HG03103 (cell line): Measurements from ENCODE around the gene PDE2A.

ENCODE experiments used
- ATAC-seq: cut with Tn5 transposase; IDR thresholded peaks from one replicate; pipeline ENCODE4 v1.9.1; 2021; ENCODE audit warnings: low read depth; ENCODE audit not compliant: unreplicated experiment

PDE2A gene

DNA sequence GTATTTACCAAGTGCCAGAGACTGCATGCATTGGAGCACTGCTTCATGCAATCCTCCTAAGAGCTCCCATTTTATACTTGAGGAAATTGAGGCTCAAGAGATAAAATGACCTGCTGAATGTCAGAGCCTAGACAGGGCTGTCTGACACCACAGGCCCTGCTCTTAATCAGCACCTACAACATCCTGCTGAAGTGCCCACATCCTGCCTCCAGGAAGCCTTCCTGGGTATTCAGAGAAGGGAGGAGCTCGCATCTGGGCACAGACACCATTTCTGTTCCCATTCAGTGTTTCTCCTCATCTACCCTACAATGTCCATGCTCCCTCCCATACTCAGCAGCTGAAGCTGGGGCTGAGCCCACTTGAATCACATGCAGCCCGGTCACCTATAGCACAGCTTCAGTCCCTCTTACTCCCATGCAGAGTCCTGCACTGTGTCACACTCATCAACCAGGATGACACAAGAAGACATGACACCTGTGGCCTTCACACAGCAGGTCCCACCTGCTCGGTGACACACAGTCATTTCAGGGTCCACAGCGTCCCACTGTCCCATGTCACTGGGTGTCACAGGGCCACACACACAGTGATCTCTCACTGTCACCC lies 53.1 kb downstream of the PDE2A start:
- ATAC-seq, result no peak

DNA sequence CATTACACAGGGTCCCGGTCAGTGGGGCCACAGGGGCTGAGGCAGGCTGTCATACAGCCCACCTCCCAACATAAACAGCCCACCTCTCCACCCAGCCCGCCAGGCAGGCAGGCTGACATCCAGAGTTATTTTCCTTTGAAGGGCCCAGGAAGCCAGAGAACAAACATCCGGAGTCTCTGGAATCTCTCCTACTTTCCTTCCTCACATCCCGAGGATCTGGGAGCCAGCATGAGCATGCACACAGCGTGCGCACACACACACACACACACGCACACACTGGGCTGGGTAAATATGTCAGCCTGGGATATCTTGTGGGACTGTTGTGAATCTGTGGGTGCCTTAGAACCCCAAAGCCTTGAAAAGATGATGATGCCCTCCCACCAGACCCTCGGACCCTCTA lies 55.4 kb downstream of the PDE2A start:
- ATAC-seq, result no peak

DNA sequence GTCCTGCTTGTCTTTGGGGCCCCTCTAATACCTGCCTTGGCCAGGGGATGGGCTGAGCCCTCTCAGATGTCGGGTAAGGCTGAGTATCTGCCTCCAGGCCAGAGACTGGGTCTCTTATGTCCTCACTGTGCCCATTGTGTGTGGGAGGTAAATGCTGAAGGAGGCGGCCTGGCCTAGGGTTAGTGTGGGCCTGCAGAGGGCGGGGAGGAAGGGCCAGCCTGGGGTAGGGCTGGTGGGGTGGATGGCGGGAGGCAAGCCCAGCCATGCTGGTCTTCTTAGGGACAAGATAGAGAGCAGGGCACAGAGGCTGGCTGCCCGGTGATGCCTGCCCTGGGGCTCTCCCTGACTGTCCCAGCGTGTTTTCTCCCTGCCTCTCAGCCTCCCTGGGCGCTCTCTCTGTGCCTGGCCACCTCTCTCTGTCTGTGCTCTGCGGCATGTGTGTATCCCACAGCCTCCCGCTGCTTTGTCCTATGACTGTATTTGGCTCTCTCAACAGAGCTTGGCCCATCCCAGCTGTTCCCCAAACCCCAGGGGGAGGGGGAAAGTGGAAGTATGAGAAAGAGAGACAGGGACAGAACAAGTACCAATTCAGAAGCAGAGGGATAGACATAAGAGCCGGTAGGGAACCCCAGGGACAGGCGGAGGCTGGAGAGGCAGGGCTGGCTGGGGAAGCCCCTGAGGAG lies 57.0 kb downstream of the PDE2A start:
- ATAC-seq, result no peak

DNA sequence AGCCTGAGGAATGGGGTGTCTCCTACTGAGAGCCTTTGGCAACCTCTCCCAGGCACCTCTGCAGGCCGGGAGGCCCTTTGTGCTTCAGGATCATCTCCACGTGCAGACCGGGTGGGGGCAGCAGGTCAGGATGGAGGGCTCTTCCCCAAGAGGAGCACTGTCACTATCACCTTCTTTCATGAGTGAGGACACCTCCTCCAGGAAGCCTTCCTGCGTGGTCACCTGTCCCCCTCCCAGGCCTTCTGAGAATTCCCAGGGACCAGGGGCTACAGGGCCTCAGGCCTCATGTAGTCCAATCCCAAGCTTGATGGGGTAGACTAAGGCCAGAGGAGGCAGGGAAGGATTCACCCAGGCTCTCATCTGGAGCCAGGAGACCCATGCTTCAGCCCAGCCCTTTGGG lies 57.6 kb downstream of the PDE2A start:
- no peak for ATAC-seq

DNA sequence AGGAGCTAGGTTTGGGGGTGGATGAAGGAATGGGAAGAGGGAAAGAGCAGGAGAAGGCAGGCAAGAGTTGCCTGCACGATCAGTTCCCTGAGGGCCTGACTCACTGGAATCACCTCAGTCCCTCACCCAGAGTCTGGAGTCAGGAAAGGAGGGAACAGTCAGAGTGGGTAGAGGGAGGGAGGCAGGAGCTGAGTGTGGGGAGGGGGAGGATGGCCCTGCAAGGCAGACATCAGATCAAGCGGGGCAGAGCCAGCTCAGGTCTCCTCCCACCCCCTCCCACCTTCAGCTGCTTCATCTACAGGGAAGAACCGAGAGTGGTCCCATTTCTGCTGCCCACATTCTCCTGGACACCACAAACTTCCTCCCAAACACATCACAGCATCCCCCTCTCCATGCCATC lies 58.9 kb downstream of the PDE2A start:
- ATAC-seq, result no peak

DNA sequence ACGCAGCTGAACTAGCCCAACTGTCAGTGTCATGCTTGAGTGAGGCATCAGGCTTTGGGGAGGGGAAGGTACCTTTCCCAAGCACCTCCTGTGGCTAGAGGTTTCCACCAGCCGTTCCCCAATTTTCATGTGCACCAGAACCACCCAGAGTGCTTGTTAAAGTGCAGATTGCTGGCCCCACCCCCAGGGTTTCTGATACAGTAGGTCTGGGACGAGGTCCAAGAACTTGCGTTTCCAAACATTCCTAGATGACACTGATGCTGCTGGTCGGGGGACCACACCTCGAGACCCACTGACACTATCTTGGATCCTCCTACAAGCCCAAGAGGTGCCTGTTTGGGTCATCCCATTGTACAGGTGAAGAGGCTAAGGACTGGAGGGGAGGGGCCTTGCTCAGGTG lies 59.8 kb downstream of the PDE2A start:
- no peak for ATAC-seq

DNA sequence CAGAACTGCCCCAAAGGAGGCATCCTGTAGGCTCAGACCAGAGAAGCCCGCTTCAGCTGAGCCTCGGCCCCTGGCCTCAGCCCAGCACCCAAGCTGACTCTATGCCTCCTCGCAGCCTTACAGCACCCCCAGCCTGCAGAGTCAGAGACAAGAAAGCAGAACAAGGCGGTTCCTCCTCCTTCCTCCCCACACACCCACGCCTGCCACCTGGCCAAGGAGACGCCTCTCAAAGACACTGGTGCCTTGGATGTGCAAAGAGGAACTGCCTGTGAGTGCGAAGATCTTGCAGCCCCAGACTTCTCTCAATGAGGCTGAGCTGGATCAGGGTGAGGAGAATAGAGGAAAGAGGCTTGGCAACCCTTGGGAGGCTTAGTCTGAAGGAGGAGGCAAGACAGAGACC lies 60.2 kb downstream of the PDE2A start:
- ATAC-seq, result no peak

DNA sequence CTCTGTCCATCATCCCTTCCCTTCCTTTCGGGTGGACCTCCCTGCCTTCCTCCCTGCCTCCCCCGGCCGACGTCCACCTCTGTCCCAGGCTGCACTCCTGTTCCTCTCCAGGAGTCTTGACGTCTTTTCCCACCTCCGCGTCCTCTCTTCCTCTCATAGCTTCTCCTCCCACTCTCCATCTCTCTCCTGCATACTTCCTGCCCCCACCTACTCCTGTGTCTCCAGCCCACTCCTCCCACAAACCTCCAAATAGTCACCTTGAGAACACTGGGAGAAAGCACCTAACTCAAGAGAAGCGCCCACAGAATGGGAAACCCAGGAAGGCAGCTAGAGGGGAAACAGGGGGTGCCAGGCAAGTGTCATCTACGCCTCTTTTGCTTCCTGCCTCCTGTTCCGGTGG lies 60.8 kb downstream of the PDE2A start:
- no peak for ATAC-seq

DNA sequence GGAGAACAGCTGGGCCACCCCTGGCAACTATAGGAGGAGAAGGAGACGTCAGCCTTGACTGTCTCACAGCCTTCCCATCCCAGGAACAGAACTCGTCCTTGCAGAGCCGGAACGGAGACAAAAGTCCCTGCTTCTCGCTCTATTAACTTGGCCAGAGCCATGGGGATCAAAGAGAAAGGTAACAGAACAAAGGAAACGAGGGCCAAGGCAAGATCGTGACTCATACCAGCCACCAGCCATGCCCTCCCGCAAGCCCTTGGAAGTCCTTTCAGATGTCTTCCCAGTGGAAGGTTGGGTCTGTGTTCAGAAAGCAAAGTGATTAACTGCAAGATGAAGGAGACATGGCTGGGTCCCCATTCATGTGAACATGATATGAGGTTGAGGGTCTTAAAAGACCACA lies 64.7 kb downstream of the PDE2A start:
- ATAC-seq, result no peak

DNA sequence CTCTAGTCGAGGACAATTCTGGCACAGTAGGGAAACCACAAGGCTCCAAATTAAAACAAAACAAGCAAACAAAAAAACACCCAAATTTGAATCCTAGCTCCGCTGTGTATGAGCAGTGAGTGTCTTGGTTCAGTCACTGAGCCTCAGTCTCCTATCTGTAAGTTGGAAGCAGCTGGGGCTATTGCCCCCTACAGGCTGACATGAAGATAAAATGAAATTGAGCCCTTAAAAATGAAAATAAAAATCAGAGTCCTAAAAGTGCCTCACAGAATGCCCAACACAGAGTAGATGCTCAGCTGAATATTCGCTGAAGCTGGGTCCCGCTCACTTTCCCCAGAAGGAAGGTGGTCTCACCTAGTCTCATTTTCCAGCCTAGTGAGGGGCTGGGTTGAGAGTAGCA lies 65.2 kb downstream of the PDE2A start:
- ATAC-seq, result no peak

DNA sequence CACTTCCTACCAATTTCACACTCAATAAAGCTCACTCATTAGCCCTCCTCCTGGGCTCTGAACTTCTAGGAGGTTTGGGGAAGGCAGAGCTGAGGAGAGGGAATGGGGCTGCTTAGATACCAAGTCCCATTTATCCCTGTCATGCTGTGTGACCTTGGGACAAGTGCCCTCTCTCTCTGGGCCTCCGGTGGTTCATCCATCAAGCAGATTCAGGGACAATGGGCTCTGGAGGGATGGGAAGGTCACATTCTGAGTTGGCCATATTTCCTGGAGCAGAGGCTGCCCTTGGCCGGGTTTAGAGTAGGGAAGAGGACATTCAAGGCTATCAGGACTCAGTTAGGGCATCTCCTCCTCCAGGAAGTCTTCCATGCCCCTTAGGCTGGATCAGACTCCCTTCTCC lies 66.7 kb downstream of the PDE2A start:
- ATAC-seq, result no peak

DNA sequence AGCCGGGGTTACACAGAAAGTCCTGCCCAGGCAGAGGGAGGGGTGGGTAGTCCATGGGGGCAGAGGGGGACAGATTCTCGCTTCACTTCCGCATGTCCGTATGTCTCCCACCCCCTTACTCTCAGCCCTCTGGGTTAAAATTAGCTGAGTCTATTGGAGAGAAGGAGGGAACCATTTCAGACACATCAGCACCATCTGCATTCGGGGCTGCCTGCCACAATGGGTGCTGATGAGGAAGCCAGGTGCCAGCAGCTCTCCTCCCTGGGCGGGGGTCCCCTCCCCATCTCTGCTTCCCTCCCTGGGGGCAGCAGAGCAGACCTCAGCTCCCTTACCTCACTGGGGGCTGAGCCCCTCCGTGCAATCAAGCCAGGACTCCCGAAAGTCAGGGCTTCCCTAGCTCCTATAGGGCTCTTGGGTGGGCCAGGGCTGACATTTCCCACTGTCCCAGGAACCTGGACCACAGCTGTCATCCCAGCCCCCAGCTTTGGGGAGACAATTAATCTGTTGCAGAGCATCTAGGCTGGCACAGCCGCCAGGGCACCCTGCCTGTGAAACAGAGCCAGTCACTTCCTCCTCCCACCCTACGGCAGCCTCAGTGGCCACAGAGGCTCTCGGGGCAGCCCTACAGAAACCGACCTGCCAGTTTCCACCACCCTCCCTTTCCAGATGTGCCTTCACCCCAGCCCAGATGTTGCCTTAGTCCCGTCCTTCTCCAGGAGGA lies 67.3 kb downstream of the PDE2A start:
- ATAC-seq, result no peak

DNA sequence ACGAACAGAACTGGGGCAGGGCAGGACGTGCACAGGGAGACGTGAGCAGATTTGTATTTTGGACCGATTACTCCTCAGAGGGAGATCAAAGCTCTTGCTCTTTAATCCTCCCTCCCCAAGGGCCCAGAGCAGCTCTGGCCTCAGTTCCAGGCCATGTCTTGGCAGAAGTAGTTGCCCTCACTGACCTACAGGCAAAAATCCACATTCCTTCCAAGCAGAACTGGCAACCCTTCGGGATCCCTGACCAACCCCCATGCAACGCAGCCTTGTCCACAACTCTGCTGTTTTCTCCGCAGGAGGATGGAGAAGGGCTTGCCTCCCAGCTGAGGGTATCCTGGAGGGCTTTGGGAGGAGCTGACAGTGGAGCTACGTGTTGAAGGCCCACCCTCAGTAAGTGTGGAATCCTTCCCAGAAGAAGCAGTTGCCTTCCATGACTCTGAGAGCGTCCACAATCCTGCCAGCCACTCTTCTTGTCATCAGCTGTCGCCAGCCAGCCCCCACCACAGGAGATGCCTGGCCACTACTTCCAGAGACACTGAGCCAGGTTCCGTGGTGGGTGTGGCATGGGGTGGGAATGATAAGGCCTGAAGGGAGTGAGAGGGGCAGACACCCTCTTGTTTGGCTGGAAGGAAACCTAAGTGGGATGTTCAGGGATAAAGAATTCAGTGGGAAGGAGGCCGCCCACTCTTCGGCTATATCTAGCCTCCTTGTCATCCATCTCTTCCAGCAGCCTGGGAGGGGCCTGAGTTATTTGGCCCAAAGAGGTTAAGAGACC lies 68.1 kb downstream of the PDE2A start:
- ATAC-seq, result no peak

DNA sequence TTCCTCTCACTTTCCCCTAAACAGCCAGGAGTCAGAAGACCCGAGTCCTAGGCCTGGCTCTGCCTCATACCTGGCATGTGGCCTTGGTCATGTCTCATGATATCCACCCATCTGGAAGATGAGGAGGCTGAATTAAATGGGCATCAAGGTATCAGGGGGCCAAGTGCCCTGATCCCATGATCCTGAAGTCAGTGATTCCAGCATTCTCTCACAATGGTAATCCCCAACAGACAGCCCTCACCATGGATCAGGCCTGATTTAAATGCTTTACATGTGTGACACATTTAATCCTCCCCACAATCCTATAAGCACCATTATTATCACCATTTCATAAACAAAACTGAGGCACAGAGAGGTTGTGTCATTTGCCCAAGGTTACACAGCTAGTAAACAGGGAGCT lies 70.0 kb downstream of the PDE2A start:
- ATAC-seq, result no peak

DNA sequence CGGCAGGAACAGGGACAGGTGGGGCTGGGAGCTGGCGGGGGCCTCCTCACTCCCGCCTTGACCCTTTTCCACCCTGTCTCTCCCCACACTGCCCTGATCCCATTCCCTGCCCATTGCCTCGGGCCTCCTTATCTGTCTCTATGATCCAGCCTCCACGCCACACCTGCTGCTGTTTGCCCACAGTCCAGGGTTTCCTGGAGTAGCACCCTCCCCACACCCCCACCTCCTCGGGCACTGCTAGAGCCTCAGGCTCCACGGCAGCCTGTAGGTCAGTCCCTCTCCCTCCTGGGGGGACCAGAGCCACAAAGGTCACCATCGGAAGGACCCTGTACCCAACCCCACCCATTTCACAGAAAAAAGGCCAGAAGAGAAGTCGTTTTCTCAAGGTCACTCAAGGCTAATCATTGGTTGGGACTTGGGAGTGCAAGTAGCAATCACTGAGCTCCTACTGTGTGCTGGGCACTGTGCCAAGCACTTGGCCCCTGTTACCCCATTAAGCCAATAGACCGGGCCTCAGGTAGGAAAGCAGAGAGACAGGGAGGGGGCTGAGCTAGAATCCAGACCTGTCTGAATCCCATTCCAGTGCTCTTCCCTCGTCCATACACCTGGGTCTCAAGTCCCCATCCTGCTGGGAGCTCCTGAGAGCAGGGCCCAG lies 71.8 kb downstream of the PDE2A start:
- no peak for ATAC-seq

DNA sequence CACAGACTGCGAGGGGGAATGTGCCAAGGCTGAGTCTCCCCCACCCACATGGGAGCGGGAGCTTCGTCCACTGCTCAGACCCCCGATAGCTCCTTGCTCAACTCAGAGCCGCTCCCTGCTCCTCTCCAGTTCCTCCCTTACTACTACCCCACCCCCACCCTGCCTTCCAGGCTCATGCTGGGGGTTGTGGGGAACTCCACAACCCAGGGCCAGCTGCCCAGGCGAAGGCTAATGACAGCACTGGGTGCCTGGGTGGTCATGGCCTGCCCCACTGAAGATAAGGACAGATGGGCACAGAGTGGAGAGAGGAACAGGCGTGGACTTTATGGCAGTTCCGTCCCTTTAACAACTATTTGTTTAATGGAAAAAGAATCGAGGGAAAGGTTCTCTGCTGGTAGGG lies 73.7 kb downstream of the PDE2A start:
- ATAC-seq, result no peak

DNA sequence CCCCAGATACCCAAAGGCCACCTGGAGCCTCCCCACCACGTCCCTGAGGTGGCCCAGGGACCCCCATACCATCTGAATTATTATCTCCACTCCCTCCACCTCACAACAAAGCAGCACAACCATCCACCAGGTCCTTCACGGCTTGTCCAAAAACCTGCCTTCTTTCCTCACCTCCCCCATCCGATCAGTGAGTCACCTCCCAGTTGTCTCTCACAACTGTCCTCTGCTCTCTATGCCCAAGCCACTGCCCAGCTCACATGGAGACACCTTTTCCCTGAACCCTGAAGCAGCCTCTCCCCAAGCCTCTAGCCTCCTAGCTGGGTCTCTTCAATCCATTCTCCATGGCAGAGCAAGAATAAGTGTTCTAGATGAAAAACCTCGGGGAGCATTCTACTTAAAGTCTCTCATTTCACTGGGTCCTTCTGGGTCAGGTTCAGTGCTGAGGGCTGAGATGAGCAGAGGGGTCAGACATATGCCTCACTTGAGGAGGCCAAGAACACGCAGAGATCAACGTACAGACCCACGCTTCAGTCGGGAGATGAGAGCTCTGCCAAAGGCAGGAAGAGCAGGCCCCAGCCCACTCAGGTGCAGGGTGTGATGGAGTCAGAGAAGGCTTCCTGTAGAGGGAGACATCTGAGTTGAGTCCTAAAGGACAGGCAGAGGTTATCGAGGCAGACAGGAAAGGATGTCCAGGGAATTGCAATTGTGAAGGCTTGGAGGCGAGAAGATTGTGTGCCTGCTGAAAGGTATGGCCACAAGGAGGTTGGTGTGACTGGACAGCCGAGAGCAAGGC lies 74.7 kb downstream of the PDE2A start:
- no peak for ATAC-seq

DNA sequence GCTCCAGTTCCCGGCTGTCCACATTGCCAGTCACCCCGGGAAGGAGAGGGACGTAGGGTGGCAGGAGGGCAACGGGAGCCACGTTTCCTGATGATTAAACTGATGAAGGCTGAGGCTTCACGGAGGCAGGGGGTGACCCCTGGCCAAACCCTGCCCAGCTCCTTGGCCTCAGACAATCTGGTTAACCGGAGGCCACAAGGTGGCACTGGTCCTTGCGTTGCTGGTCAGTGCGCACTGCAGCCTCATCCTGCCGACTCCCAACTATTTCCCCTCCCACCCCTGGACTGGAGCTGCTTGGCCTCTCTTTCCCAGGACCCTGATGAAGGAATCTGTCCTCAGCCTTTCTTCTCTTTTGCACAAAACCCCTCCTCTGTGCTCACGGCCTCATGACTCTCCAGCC lies 75.3 kb downstream of the PDE2A start:
- no peak for ATAC-seq

DNA sequence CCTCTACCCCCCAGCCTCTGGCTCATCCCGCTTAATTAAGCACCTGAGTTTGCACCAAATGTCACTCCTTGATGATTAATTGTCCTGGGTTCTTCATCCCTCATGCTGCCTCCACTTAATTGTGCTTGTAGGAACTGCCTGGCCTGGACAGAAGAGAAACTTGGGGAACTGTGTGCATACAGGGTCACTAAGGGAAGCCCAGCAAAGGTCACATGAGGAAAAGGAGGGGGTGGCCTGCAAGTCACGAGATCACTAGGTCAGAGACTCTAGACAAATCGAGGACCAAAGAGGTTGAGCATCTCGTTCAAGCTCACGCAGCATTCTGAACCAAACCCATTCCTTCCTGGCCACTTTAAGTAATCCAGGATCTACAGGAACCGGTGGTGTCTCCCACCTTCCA lies 75.8 kb downstream of the PDE2A start:
- no peak for ATAC-seq

DNA sequence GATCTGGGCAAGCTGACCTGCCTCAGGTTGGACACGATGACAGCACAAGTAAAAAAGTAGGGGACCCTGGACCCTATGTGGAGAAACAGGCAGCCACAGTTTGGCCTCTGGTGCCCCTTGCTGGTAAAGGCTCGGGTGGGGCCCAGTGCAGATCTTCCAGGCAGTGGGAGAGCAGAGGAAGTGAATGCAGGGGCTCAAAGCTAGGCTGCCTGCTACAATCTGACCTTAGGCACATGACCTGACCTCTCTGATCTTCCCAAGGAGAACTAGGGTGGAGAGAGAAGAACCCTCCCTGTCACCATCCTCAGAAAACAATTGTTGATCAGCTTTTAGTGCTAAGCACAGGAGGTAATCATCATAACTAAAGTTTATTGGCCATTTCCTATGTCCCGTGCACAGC lies 76.5 kb downstream of the PDE2A start:
- no peak for ATAC-seq
